Measurements from ENCODE around the gene COQ10A.

- no peak for TF ChIP-seq KDM5A (IDR thresholded peaks at IDR 0.05; ENCODE audit: low read length)
- no peak for TF ChIP-seq FOSL1 (IDR thresholded peaks at IDR 0.05; ENCODE audit: insufficient read depth, low read depth, low read length)
- peak; percentile 21 to 52 (median 46) for TF ChIP-seq CTCF (IDR thresholded peaks at IDR 0.05; ENCODE audit: control extremely low read depth in 1 of 3, insufficient read depth in 1 of 3, low read depth in 1 of 3, low read length in 3 of 3)
- TF ChIP-seq EZH2 (IDR thresholded peaks at IDR 0.05; ENCODE audit: low read depth, low read length, severe bottlenecking) = no peak
- TF ChIP-seq EP300 (IDR thresholded peaks at IDR 0.05; ENCODE audit: borderline replicate concordance in 1 of 2, low read depth in 2 of 2, low read length in 2 of 2) = no peak
- no peak for TF ChIP-seq MAX (IDR thresholded peaks at IDR 0.05)
- TF ChIP-seq POLR2A (IDR thresholded peaks at IDR 0.05; ENCODE audit: control extremely low read depth in 1 of 2, low read depth in 2 of 2, low read length in 2 of 2) = no peak
- TF ChIP-seq TAF1 (IDR thresholded peaks at IDR 0.05; ENCODE audit: low read depth, low read length) = no peak
- no peak for TF ChIP-seq CHD2 (IDR thresholded peaks at IDR 0.05; ENCODE audit: low read length)
Observed at GRCh38 chr12:56317675-56318074, 50.9 kb downstream of the COQ10A start.
